ENCODE results near the gene PPARD. TPM values are rescaled to one million over a fixed set of nuclear protein-coding genes. Genes with fewer than 3 reads are reported as not detected.

PPARD gene
- total RNA-seq, 3 donors from 2014 or later (not counting 1 experiment from before 2014, with no cell fraction given), result 14.4 to 20.4 (median 18.8) TPM

DNA sequence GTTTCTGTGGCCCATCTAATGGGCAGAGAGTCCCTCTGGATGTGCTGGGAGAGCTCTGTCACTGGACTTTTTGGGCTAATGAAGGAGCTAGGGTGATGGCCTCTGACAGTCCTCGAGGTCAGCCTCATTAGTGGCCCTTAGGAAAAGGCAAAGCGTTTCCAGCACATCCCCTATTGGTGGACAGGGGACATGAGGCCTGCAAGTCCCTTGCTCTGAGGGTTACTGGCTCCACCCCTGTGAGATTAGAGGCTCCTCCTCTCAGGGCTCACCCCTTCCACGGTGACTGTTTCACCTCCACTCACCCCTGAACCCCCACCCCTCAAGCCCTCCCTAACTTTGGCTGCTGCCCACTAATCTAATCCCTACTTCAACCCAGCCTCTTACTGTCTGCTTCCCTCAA lies 97.0 kb downstream of the PPARD start:
- Histone ChIP-seq H3K27ac (ENCODE audit: low read length) (no peak overlapping the region), H3K4me3 (ENCODE audit: low read length) (no peak overlapping the region), H3K36me3 (ENCODE audit: control insufficient read depth, insufficient read depth, low read length) (no peaks in the 10 kb centered on the region), H3K4me1 (ENCODE audit: control insufficient read depth, insufficient read depth, low read length) (no peaks in the 10 kb centered on the region), H3K27me3 (ENCODE audit: control insufficient read depth, insufficient read depth, low read length) (no peaks in the 10 kb centered on the region), H3K9me3 (ENCODE audit: control insufficient read depth, insufficient read depth, low read length) (no peaks in the 10 kb centered on the region)
- TF ChIP-seq CTCF (IDR thresholded peaks at IDR 0.05), result no peak
- ATAC-seq, result no peak
- Mint-ChIP-seq H3K27me3 (ENCODE audit: low read depth in 2 of 2) (no peaks in the 10 kb centered on the region), H3K9me3 (no peaks in the 10 kb centered on the region), H3K27ac (no peak overlapping the region), H3K4me3 (no peak overlapping the region), H3K4me1 (no peaks in the 10 kb centered on the region), H3K36me3 (no peaks in the 10 kb centered on the region)
- no peak for DNase-seq
- 67% methylated on average over 3 of the region's 3 CpGs for WGBS (ENCODE audit: insufficient coverage)
- intact Hi-C loops (cut with micrococcal nuclease), result no loop called here

GRCh38 chr6:35441205-35441604 lies 98.8 kb downstream of the PPARD start:
- Mint-ChIP-seq H3K36me3 (no peaks in the 10 kb centered on the region), H3K4me3 (no peak overlapping the region), H3K27ac (no peak overlapping the region), H3K9me3 (no peaks in the 10 kb centered on the region), H3K4me1 (peaks cover 0 to 6% of the 10 kb centered on the region in 2 donors), H3K27me3 (ENCODE audit: low read depth in 2 of 2) (no peaks in the 10 kb centered on the region)
- no peak for TF ChIP-seq CTCF (IDR thresholded peaks at IDR 0.05)
- Histone ChIP-seq H3K27ac (ENCODE audit: low read length) (no peak overlapping the region), H3K36me3 (ENCODE audit: control insufficient read depth, insufficient read depth, low read length) (no peaks in the 10 kb centered on the region), H3K9me3 (ENCODE audit: control insufficient read depth, insufficient read depth, low read length) (no peaks in the 10 kb centered on the region), H3K4me1 (ENCODE audit: control insufficient read depth, insufficient read depth, low read length) (peaks cover 7% of the 10 kb centered on the region), H3K4me3 (ENCODE audit: low read length) (no peak overlapping the region), H3K27me3 (ENCODE audit: control insufficient read depth, insufficient read depth, low read length) (no peaks in the 10 kb centered on the region)
- ATAC-seq (no peak), DNase-seq (no peak)
- 91% methylated on average over 3 of the region's 3 CpGs for WGBS (ENCODE audit: insufficient coverage)
- intact Hi-C loops (cut with micrococcal nuclease), result no loop called here

DNA sequence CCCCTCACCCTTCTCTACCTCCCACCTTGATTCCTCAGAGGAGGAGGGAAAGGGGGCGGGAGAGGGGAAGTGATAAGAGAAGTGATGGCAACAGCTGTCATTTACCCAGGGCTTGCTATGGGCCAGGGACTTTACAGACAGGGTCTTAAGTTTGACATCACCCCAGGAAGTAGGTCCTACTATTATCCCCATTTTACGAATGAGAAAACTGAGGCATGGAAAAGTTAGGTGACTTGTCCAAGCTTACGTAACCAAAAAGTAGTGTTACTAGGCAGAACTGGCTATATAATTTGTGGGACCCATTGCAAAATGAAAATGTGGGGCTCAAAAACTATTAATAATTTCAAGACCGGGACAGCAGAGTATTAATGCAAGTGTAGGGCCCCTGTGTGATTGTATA lies 99.3 kb downstream of the PPARD start:
- DNase-seq (no peak), ATAC-seq (no peak)
- Histone ChIP-seq H3K27me3 (ENCODE audit: control insufficient read depth, insufficient read depth, low read length) (no peaks in the 10 kb centered on the region), H3K36me3 (ENCODE audit: control insufficient read depth, insufficient read depth, low read length) (no peaks in the 10 kb centered on the region), H3K9me3 (ENCODE audit: control insufficient read depth, insufficient read depth, low read length) (no peaks in the 10 kb centered on the region), H3K4me3 (ENCODE audit: low read length) (no peak overlapping the region), H3K27ac (ENCODE audit: low read length) (no peak overlapping the region), H3K4me1 (ENCODE audit: control insufficient read depth, insufficient read depth, low read length) (peaks cover 7% of the 10 kb centered on the region)
- 100% methylated on average over 4 of the region's 4 CpGs for WGBS (ENCODE audit: insufficient coverage)
- intact Hi-C loops (cut with micrococcal nuclease), result no loop called here
- Mint-ChIP-seq H3K27me3 (ENCODE audit: low read depth in 2 of 2) (no peaks in the 10 kb centered on the region), H3K9me3 (no peaks in the 10 kb centered on the region), H3K4me3 (no peak overlapping the region), H3K4me1 (peaks cover 0 to 6% of the 10 kb centered on the region in 2 donors), H3K36me3 (no peaks in the 10 kb centered on the region), H3K27ac (no peak overlapping the region)
- TF ChIP-seq CTCF (IDR thresholded peaks at IDR 0.05), result no peak

- no peaks in the 10 kb centered on the region for H3K9me3 ChIP-seq (ENCODE audit: control insufficient read depth, insufficient read depth, low read length)
- H3K36me3 ChIP-seq (ENCODE audit: control insufficient read depth, insufficient read depth, low read length), result no peaks in the 10 kb centered on the region
- no peak overlapping the region for H3K4me3 ChIP-seq (ENCODE audit: low read length)
- Mint-ChIP-seq H3K27ac (no peak overlapping the region), H3K4me3 (no peak overlapping the region), H3K27me3 (ENCODE audit: low read depth in 2 of 2) (peaks cover 0 to 2% of the 10 kb centered on the region in 2 donors), H3K9me3 (no peaks in the 10 kb centered on the region), H3K4me1 (peaks cover 0 to 6% of the 10 kb centered on the region in 2 donors), H3K36me3 (no peaks in the 10 kb centered on the region)
- H3K27ac ChIP-seq (ENCODE audit: low read length), result no peak overlapping the region
- peaks cover 7% of the 10 kb centered on the region for H3K4me1 ChIP-seq (ENCODE audit: control insufficient read depth, insufficient read depth, low read length)
- DNase-seq, result no peak
- WGBS (ENCODE audit: insufficient coverage), result 95% methylated on average over 5 of the region's 5 CpGs
- no peaks in the 10 kb centered on the region for H3K27me3 ChIP-seq (ENCODE audit: control insufficient read depth, insufficient read depth, low read length)
- intact Hi-C loops (cut with micrococcal nuclease), result no loop called here
- TF ChIP-seq CTCF (IDR thresholded peaks at IDR 0.05), result no peak
- no peak for ATAC-seq
Observed at GRCh38 chr6:35442693-35443092, 100.3 kb downstream of the PPARD start.
